Neural progenitor cell (in vitro differentiated cells): ENCODE data around the gene S100A10. TPM values are rescaled to one million over a fixed set of nuclear protein-coding genes. Genes with fewer than 3 reads are reported as not detected.

Source experiments
- DNase-seq: peaks from one replicate; pipeline ENCODE4 v3.0.0-alpha.2; 2016; ENCODE audit warnings: low spot score
- H2AFZ ChIP-seq: fragments of 200-600 bp; sonication (generic); replicated peaks from 2 replicates; pipeline ENCODE4 v1.6.1; 2016; ENCODE audit warnings: antibody characterized with exemption
- H3F3A ChIP-seq: fragments of 200-600 bp; sonication (generic); 2 replicates; pipeline ENCODE4 v1.6.1; 2016; ENCODE audit warnings: antibody characterized with exemption, low read depth
- H3K27ac ChIP-seq: fragments of 200-600 bp; sonication (generic); 2 replicates; pipeline ENCODE4 v1.5.1; 2016; ENCODE audit warnings: mild to moderate bottlenecking
- H3K27me3 ChIP-seq: fragments of 200-600 bp; sonication (generic); 2 replicates; pipeline ENCODE4 v1.6.1; 2016; ENCODE audit warnings: mild to moderate bottlenecking, moderate library complexity
- H3K36me3 ChIP-seq: fragments of 200-600 bp; sonication (generic); 2 replicates; pipeline ENCODE4 v1.5.1; 2016
- H3K4me1 ChIP-seq: fragments of 200-600 bp; sonication (generic); 2 replicates; pipeline ENCODE4 v1.6.1; 2016; ENCODE audit warnings: mixed run types
- H3K4me2 ChIP-seq: fragments of 200-600 bp; sonication (generic); 2 replicates; pipeline ENCODE4 v1.6.1; 2016
- H3K4me3 ChIP-seq: fragments of 200-600 bp; sonication (generic); 2 replicates; pipeline ENCODE4 v1.5.1; 2016
- H3K79me2 ChIP-seq: fragments of 200-600 bp; sonication (generic); 2 replicates; pipeline ENCODE4 v1.6.1; 2016; ENCODE audit warnings: low read depth
- H3K9ac ChIP-seq: fragments of 200-600 bp; sonication (generic); 2 replicates; pipeline ENCODE4 v1.6.1; 2016
- H3K9me3 ChIP-seq: fragments of 200-600 bp; sonication (generic); 2 replicates; pipeline ENCODE4 v1.5.1; 2016; ENCODE audit warnings: low read depth
- H4K20me1 ChIP-seq: fragments of 200-600 bp; sonication (generic); 2 replicates; pipeline ENCODE4 v1.6.1; 2016; ENCODE audit warnings: low read depth
- H3K27ac Mint-ChIP-seq: 3 replicates; pipeline ENCODE4 v1.8.0; 2021; ENCODE audit warnings: mixed read lengths
- H3K27me3 Mint-ChIP-seq: 2 replicates; pipeline ENCODE4 v1.8.0; 2022; ENCODE audit warnings: low read depth, mild to moderate bottlenecking, inconsistent platforms, moderate library complexity, mixed read lengths; ENCODE audit not compliant: insufficient read depth
- H3K36me3 Mint-ChIP-seq: 3 replicates; pipeline ENCODE4 v1.8.0; 2021; ENCODE audit warnings: mixed read lengths
- H3K4me1 Mint-ChIP-seq: 3 replicates; pipeline ENCODE4 v1.8.0; 2021; ENCODE audit warnings: mixed read lengths
- H3K4me3 Mint-ChIP-seq: 3 replicates; pipeline ENCODE4 v1.8.0; 2021; ENCODE audit warnings: mild to moderate bottlenecking, moderate library complexity, mixed read lengths
- H3K9me3 Mint-ChIP-seq: 3 replicates; pipeline ENCODE4 v1.8.0; 2020; ENCODE audit warnings: mixed read lengths
- CTCF ChIP-seq: fragments of 200-600 bp; sonication (generic); IDR thresholded peaks from 2 replicates; pipeline ENCODE4 v1.5.1; 2017; ENCODE audit warnings: antibody characterized with exemption, mild to moderate bottlenecking
- EZH2 ChIP-seq: fragments of 200-600 bp; sonication (generic); IDR thresholded peaks from 2 replicates; pipeline ENCODE4 v1.6.1; 2017; ENCODE audit warnings: antibody characterized with exemption, mild to moderate bottlenecking, moderate library complexity
- EZH2phosphoT487 ChIP-seq: fragments of 200-600 bp; sonication (generic); IDR thresholded peaks from 2 replicates; pipeline ENCODE4 v1.6.1; 2017; ENCODE audit warnings: antibody characterized with exemption
- total RNA-seq: library from RNA; depleted of rRNA; stranded (reverse); fragments of >200 nt; gene quantifications from 2 replicates; pipeline ENCODE4 v1.2.3, GENCODE V29; 2015; ENCODE audit warnings: low replicate concordance

S100A10 gene
- total RNA-seq, 1 donor from 2014 or later, result 0.54 TPM

- Histone ChIP-seq H3K9me3 (no peaks in the 10 kb centered on the region), H3F3A (peaks cover 14% of the 10 kb centered on the region), H3K36me3 (no peaks in the 10 kb centered on the region), H3K27me3 (peaks cover 52% of the 10 kb centered on the region), H4K20me1 (no peaks in the 10 kb centered on the region), H3K4me1 (peaks cover 22% of the 10 kb centered on the region), H3K27ac (no peak overlapping the region), H3K4me2 (no peak overlapping the region), H3K9ac (no peak overlapping the region), H3K4me3 (no peak overlapping the region), H3K79me2 (no peaks in the 10 kb centered on the region), H2AFZ (no peak overlapping the region)
- Mint-ChIP-seq H3K27me3 (peaks cover 19% of the 10 kb centered on the region), H3K27ac (no peak overlapping the region), H3K4me1 (peaks cover 22% of the 10 kb centered on the region), H3K4me3 (no peak overlapping the region), H3K9me3 (no peaks in the 10 kb centered on the region), H3K36me3 (no peaks in the 10 kb centered on the region)
- DNase-seq, result no peak
- no peak for TF ChIP-seq EZH2
- no peak for TF ChIP-seq CTCF
- no peak for TF ChIP-seq EZH2phosphoT487
Observed at GRCh38 chr1:152039461-152039860, 45.8 kb upstream of the S100A10 start.

- Histone ChIP-seq H3K4me1 (peaks cover 18% of the 10 kb centered on the region), H3K79me2 (no peaks in the 10 kb centered on the region), H3K9me3 (no peaks in the 10 kb centered on the region), H3K9ac (no peak overlapping the region), H3K27me3 (peaks cover 52% of the 10 kb centered on the region), H4K20me1 (no peaks in the 10 kb centered on the region), H3K4me3 (no peak overlapping the region), H2AFZ (no peak overlapping the region), H3K4me2 (no peak overlapping the region), H3K36me3 (no peaks in the 10 kb centered on the region), H3K27ac (no peak overlapping the region), H3F3A (peaks cover 14% of the 10 kb centered on the region)
- no peak overlapping the region for H3K4me3 Mint-ChIP-seq
- H3K36me3 Mint-ChIP-seq, result no peaks in the 10 kb centered on the region
- peaks cover 19% of the 10 kb centered on the region for H3K27me3 Mint-ChIP-seq
- H3K4me1 Mint-ChIP-seq, result peaks cover 24% of the 10 kb centered on the region
- TF ChIP-seq CTCF (no peak), EZH2phosphoT487 (no peak), EZH2 (no peak)
- DNase-seq, result no peak
- H3K27ac Mint-ChIP-seq, result no peak overlapping the region
- no peaks in the 10 kb centered on the region for H3K9me3 Mint-ChIP-seq
Observed at GRCh38 chr1:152038871-152039270, 45.2 kb upstream of the S100A10 start.

- no peaks in the 10 kb centered on the region for H4K20me1 ChIP-seq
- H3K9me3 Mint-ChIP-seq, result no peaks in the 10 kb centered on the region
- no peaks in the 10 kb centered on the region for H3K9me3 ChIP-seq
- H3K4me3 Mint-ChIP-seq, result peak within 1 kb of the TSS; percentile 84
- H3K4me1 Mint-ChIP-seq, result peaks cover 24% of the 10 kb centered on the region
- peaks cover 48% of the 10 kb centered on the region for H3K27me3 ChIP-seq
- peaks cover 22% of the 10 kb centered on the region for H3K27me3 Mint-ChIP-seq
- no peak within 1 kb of the TSS for H3K9ac ChIP-seq
- peaks cover 14% of the 10 kb centered on the region for H3K4me1 ChIP-seq
- peak within 1 kb of the TSS; percentile 45 for H3K4me3 ChIP-seq
- H3K27ac Mint-ChIP-seq, result peak within 1 kb of the TSS; percentile 73
- TF ChIP-seq EZH2phosphoT487 (no peak), EZH2 (no peak), CTCF (no peak)
- H3K36me3 ChIP-seq, result no peaks in the 10 kb centered on the region
- H3K79me2 ChIP-seq, result no peaks in the 10 kb centered on the region
- H3K27ac ChIP-seq, result no peak within 1 kb of the TSS
- H2AFZ ChIP-seq, result peak within 1 kb of the TSS; percentile 46
- no peaks in the 10 kb centered on the region for H3K36me3 Mint-ChIP-seq
- peak; percentile 75 for DNase-seq
- H3K4me2 ChIP-seq, result peak within 1 kb of the TSS; percentile 82
- H3F3A ChIP-seq, result peaks cover 14% of the 10 kb centered on the region
Observed at GRCh38 chr1:152036267-152037216, 42.9 kb upstream of the S100A10 start, which contains the start of gene S100A11. Gene S100A11, minus strand, starts transcription at chr1:152037004. Its CDS starts 89 bp downstream, at chr1:152036915.
